Measurements from ENCODE around the gene PHF21A. TPM values are rescaled to one million over a fixed set of nuclear protein-coding genes. Genes with fewer than 3 reads are reported as not detected.

Gene PHF21A
- total RNA-seq, 2 experiments from 2014 or later = 36.2 to 40.4 TPM

- Mint-ChIP-seq H3K4me3 (no peak overlapping the region), H3K36me3 (ENCODE audit: low read depth) (peaks cover 15% of the 10 kb centered on the region), H3K27ac (no peak overlapping the region), H3K27me3 (no peaks in the 10 kb centered on the region), H3K9me3 (no peaks in the 10 kb centered on the region), H3K4me1 (ENCODE audit: low read depth) (peaks cover 17% of the 10 kb centered on the region)
- DNase-seq (no peak), ATAC-seq (no peak)
- intact Hi-C loops (cut with micrococcal nuclease) = no loop called here
- POLR2A ChIA-PET = interaction anchor here (0.6 kb wide), 1 partner anchor 214 kb away, joined by 6 read pairs; no protein-coding TSS in a partner anchor
- CTCF ChIA-PET = interaction anchor here (1.3 to 1.7 kb wide), 2 partner anchors 37 to 144 kb away, joined by 4 read pairs; no protein-coding TSS in a partner anchor
- TF ChIP-seq CTCF (IDR thresholded peaks at IDR 0.05) = no peak
These were observed 205.8 kb downstream of the PHF21A start for GRCh38 chr11:45915446-45915845.

- ChIA-PET POLR2A (no interaction called here), CTCF (no interaction called here)
- Mint-ChIP-seq H3K4me1 (ENCODE audit: low read depth) (peaks cover 14% of the 10 kb centered on the region), H3K36me3 (ENCODE audit: low read depth) (peaks cover 15% of the 10 kb centered on the region), H3K27ac (no peak overlapping the region), H3K9me3 (no peaks in the 10 kb centered on the region), H3K4me3 (no peak overlapping the region), H3K27me3 (no peaks in the 10 kb centered on the region)
- no peak for TF ChIP-seq CTCF (IDR thresholded peaks at IDR 0.05)
- intact Hi-C loops (cut with micrococcal nuclease) = no loop called here
- no peak for DNase-seq
- no peak for ATAC-seq
These were observed 207.2 kb downstream of the PHF21A start for GRCh38 chr11:45913942-45914635.

- Mint-ChIP-seq H3K27ac (no peak overlapping the region), H3K27me3 (no peaks in the 10 kb centered on the region), H3K36me3 (ENCODE audit: low read depth) (peaks cover 15% of the 10 kb centered on the region), H3K4me1 (ENCODE audit: low read depth) (peaks cover 12% of the 10 kb centered on the region), H3K9me3 (no peaks in the 10 kb centered on the region), H3K4me3 (no peak overlapping the region)
- ChIA-PET CTCF (no interaction called here), POLR2A (no interaction called here)
- TF ChIP-seq CTCF (IDR thresholded peaks at IDR 0.05) = no peak
- intact Hi-C loops (cut with micrococcal nuclease) = no loop called here
- ATAC-seq (no peak), DNase-seq (no peak)
These were observed 207.7 kb downstream of the PHF21A start for GRCh38 chr11:45913514-45913913.

GRCh38 chr11:45910623-45911022, 210.6 kb downstream of the PHF21A start:
- H3K4me3 Mint-ChIP-seq = no peak overlapping the region
- intact Hi-C loops (cut with micrococcal nuclease) = no loop called here
- no peak for TF ChIP-seq CTCF (IDR thresholded peaks at IDR 0.05)
- ATAC-seq (no peak), DNase-seq (no peak)
- ChIA-PET POLR2A (no interaction called here), CTCF (interaction anchor here (0.8 kb wide), 1 partner anchor 11 kb away, joined by 3 read pairs; no protein-coding TSS in a partner anchor)
- H3K4me1 Mint-ChIP-seq (ENCODE audit: low read depth) = peaks cover 6% of the 10 kb centered on the region
- H3K9me3 Mint-ChIP-seq = no peaks in the 10 kb centered on the region
- no peak overlapping the region for H3K27ac Mint-ChIP-seq
- peaks cover 7% of the 10 kb centered on the region for H3K36me3 Mint-ChIP-seq (ENCODE audit: low read depth)
- H3K27me3 Mint-ChIP-seq = no peaks in the 10 kb centered on the region

- CTCF ChIA-PET = no interaction called here
- Mint-ChIP-seq H3K4me3 (no peak overlapping the region), H3K9me3 (no peaks in the 10 kb centered on the region), H3K27ac (no peak overlapping the region), H3K27me3 (no peaks in the 10 kb centered on the region), H3K36me3 (ENCODE audit: low read depth) (peaks cover 4% of the 10 kb centered on the region), H3K4me1 (ENCODE audit: low read depth) (peaks cover 6% of the 10 kb centered on the region)
- ATAC-seq (no peak), DNase-seq (no peak)
- POLR2A ChIA-PET = no interaction called here
- no peak for TF ChIP-seq CTCF (IDR thresholded peaks at IDR 0.05)
- intact Hi-C loops (cut with micrococcal nuclease) = no loop called here
These were observed 211.4 kb downstream of the PHF21A start for GRCh38 chr11:45909594-45910475.

Measured in activated CD8-positive, alpha-beta T cell treated with anti-CD3 and anti-CD28 coated beads for 36 hours (primary cell).